GM18502 (cell line): ENCODE data around the gene EML5.
"Not testable (repeated sequence)": the region's sequence is repeated elsewhere in the genome, so short reads cannot be mapped to it uniquely, and the experiment has no call there.

Experiments used
- ATAC-seq: cut with Tn5 transposase; IDR thresholded peaks from one replicate; pipeline ENCODE4 v1.9.1; 2021; ENCODE audit warnings: mild to moderate bottlenecking; ENCODE audit not compliant: unreplicated experiment, poor library complexity

Gene EML5

DNA sequence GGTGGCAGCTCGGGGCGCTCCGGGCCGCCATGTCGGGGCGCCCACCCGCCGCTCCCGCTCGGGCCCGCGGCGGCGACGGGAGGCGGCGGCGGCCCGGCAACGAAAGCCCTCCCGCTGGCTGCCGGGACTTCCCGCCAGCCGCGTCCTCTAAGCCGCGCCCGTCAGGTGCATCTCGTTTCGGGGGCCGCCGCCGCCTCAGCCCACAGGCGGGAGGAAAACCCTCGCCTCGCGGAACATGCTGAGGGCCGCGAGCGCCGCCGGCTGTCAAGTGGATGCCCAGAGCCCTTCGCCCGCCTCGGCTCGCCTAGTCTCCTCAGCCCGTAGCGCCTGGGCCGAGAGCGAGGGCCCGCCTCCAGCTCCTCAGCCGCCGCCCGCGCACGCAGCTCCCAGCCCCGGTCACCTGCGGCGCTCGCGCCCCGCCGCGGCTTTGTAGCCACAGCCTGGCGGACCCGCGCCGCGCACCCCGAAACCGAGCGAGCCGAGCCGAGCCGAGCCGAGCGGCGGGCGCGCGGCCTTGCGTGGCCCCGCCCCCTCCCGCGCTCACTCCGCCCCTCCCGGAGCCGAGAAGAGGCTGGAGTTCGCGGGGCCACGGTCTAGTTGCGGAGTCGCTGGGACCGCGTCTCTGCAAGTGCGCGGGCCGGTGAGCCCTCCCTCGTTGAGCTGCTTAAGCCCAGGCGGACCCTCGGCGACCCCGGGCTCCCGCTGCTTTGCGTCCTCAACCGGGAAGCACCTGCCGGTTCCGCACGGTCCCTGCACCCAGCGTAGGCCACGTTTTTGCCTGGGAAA is at the start of gene EML5:
Gene EML5 (minus strand): TSS at position 481 of the 786 bp plus-strand sequence. CDS start 450 bp downstream, at position 31.
- peak; percentile 94 for ATAC-seq

DNA sequence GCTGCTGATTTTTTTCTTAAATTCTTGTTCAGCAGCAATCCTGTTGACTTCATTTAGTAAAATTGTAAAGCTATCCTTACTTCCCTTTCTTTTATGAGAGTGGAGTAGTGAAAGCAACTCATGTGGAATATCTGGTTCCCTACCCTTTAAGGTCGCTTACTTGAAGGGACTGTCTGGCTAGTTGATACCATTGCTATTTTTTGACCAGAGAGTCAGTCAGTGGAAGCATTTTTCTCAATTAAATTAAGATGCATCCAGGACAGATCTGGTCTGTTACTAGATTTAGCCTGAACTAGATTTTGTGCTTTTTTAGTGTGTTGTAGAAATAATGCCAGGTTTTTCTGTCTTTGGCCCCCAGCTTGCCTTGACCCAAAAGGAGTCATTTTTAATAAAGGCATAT is 49.7 kb upstream of the EML5 start:
- ATAC-seq, result no peak

DNA sequence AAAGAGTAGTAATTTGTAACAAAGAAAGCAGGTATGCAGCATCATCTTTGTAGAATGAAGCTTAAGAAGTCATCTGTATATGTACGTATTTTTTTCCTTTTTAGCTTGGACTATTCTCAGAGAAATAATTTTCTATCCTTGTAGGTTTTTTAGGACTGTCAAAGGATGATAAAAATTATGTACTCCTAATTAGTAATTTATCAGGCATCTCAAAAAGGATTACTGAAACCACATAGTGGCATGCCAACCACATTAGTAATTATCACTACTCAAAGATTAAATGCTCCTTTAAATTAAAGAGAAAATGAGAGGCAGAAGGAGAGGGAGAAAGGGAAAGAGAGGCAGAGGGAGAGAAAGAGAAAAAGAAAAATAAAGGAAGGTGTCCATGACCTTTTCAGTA is 49.0 kb upstream of the EML5 start:
- no peak for ATAC-seq

DNA sequence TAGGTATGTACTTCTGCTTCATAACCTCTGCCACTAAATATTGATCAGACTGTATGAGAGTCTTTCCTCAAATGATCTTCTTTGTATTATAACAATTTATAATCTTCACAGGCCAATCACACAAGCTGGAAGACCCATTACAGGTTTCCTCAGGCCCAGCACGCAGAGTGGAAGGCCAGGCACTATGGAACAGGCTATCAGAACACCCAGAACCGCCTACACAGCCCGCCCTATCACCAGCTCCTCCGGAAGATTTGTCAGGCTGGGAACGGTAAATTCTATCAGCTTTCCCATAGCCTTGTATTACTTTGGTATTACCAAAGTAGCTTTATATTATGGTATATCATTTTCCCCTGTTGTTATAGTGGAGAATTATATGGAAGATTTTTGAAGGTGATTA is 48.2 kb upstream of the EML5 start:
- no peak for ATAC-seq

DNA sequence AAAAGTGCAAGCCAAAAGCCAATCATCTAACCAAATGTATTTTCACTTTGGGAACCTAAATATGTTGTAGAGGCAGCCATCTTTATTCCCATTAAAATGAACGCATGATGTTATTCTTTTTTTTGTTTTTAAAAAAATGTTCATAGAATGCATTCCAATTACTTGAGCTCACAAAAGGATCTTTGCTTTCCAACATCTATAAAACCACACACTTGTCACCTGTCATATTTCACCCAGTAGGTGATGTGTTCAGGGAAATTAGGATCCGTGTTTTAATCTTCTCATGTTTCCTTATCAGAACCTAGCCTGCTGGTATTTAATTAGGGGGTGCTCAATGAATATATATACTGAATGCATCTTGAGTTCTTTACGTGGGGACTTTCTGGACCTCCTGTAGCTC is 45.3 kb upstream of the EML5 start:
- ATAC-seq, result no peak

DNA sequence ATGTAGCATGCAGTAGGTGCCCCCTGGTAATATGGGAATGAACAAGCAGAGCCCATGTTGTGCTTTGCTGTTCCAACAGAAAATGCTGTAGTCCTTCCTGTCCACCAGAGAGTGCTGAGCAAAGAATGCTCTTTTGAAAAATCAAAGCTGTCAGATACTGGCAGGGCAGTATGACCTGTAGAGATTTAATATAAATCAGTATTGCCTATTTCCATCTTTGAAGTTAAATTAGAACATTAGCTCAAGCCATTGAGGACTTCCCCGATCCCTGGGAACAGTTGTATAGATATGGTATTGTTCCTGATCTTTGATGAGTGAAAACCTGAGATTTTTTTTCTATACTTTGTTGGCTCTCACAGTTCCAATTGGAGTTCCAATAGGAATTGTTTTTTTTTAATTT is 44.7 kb upstream of the EML5 start:
- ATAC-seq, result no peak

DNA sequence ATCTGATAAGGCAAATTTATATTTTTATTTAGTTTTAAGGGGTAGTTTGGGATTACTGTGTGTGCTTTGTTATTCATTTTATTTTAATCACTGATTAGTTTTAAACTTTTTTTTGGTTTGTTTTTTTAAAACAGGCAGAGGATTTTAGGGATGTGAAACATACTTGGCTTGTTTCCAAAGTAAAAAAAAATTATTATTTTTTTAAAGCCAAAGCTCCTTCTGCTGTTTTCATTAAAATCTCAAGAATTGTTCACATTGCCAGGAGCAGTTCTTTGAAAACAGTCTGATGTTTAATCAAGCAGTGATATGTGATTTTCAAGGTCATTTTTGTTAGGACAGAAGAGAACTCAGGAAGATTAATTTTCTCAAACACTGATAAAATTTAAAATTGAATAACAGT is 42.9 kb upstream of the EML5 start:
- ATAC-seq, result no peak

DNA sequence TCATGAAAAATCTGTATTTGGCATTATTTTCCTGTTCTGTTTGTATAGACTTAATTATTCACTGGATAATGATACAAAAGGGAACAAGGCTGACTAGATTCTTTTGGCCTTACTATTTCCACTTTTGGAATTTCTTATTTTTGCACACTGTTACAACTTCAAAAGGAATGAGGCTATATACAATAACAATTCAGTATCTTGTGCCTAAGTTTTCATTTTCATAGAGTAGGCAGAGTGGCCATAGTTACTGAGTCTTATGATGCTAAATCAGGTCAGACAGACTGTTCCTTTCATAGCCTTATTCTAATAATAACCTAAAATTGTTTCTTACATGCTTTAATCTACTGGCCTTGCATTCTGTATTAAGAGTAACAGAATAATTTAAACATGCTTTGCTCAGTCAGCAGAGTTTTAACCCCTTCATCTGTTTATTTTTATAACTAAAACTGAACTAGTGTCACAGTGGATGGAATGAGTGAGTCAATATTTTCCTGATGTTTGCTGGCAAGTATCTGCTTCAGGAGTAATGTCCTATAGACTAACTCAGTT is 42.2 kb upstream of the EML5 start:
- no peak for ATAC-seq

DNA sequence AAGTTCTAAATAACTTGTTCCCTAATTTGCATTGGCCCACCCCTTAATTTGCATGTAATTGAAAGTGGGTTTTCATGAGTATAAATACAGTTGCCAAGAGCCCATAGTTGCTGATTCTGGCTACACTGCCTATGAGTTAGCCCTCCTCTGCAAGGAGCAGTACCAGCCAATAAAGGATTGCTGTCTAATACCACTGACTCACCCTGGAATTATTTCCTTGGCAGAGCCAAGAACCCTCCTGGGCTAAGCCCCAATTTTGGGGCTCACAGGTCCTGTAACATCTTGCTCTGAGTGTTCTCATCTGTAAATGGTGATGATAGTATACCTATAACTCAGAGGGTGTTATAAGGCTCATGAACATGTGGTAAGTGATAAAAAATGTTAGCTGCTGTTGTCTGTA is 38.5 kb upstream of the EML5 start:
- ATAC-seq, result no peak

DNA sequence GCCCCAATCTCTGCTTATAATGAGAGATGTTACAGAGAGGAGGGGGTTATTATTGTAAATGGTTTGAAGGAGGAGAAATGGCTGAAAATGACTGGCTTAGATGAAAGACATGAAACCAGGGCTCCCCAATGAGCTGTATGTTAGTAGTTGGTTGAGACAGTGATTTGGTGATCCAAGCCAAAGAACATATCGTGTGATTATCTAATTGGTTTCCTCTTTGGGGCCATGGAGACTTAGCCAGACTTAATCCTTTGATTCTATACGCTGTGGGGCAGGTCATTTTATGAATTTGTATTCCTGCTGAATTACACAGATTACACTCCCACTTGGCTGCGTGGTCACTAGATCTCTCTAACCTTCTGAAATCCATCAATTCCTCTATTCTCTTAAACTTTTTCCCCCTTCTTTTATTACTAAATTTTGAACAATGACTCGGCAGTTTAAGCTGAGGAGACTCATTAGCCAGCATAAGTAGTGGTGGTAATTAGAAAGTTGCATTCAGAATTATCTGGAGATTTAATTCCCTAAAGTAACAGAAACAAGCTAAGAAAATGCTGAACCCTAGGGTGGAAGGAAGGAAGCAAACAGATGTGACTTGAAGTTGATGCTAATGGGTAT is 37.0 kb upstream of the EML5 start:
- ATAC-seq, result no peak

DNA sequence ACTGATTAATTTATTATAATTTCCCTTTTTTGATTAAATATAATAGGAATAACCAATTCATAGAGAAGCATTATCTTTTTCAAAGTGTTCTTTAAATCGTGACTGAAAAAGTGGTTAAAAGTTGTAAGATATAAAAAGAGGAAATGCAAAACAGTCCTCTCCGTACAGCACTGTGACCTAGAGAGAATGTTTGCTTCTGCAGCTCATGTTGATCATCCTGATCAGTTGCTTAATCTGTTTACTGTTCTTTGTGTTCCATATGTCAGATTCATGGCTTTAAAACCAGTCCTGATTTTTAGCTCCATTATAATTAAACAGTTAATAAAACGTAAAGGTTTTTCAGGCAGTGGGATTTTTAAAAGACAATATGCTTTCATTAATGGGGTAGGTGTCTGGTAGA is 36.4 kb upstream of the EML5 start:
- ATAC-seq, result no peak

DNA sequence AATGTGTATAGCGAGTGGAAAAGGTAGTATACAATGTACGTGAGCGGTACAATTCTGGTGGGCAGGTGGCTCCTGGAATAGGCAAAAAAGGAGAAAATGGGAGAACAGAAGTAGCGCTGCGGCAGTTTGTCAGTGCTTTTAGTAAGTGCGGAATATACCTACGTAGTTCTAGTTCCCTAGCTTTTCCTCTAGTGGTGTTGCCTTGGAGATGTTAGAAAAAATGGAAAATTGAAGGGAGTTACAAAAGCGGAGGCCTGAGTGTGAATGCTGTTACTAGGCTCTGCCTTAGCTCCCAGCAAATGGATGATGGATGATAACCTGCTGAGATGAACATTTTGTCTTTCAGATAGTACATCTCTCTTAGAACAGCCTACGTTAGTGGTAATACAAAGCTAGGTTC is 32.8 kb upstream of the EML5 start:
- no peak for ATAC-seq

DNA sequence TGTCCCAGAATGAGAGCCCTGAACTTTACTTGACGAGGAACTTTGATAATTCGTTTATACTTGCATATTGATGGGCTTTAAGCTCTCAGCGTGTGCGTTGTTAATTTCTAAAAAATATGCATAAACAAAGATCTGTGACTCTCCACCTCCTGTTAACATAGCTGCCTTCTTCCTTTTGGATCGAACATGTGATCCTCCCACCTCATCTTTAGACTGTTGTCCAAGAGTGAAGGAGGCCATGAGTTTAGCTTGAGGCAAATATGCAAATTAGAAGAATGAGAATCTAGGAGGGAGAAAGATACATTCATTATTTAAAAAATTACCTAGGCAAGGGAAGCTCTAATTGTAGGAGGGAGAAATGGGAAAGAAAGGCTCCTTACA is 32.3 kb upstream of the EML5 start:
- ATAC-seq, result no peak

DNA sequence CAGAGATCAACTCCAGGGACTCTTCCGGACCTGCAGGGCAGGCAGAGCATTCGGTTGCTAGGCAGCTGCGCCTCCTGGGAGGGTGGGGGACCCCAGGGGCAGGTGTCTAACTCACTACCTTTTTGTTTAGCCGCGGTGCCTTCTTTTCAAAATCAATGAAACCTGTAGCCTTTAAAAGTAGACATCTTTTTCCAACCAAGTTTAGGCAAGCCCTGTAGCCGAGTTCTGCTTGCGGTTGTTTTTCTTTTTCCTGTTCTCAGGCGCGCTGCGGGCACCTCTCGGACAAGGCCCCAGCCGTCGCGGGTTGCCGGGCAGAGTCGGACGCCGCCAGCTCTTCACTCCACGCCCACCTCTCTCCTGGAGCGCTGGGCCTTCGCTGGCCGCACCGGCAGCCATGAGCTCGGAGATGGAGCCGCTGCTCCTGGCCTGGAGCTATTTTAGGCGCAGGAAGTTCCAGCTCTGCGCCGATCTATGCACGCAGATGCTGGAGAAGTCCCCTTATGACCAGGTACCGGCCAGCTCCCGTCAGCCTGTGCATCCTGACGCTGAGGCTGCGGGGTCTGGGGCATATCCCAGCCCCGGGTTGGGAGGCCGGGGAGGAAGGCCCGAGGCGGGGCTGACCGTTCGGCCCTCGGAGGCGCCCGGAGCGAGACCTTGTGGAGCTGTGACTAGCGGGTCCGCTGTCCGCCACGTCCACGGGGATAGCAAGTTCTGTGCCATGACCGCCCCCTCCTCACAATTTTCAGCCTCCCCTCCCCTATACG is 31.7 kb upstream of the EML5 start, which contains the start of gene TTC8:
Gene TTC8 (plus strand): TSS at position 338 of the 764 bp plus-strand sequence. CDS start 57 bp downstream, at position 395.
- ATAC-seq, result peak; percentile 99

DNA sequence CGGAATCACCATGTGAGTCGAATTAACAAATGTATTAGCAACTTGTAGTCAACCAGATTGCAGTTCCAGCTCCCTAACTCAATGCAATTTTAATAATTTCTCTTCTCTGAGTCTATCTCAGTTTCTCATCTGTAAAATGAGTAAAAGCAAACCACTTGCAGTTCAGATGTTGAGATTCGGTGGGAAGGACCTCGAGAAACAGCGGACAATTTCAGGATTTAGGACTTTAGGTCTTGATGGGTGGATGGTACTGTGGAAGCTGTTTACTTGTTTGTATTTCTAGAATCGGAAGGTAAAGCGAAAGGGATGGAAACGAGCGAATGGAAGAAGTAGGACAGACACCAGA is 31.2 kb upstream of the EML5 start:
- peak; percentile 20 for ATAC-seq

DNA sequence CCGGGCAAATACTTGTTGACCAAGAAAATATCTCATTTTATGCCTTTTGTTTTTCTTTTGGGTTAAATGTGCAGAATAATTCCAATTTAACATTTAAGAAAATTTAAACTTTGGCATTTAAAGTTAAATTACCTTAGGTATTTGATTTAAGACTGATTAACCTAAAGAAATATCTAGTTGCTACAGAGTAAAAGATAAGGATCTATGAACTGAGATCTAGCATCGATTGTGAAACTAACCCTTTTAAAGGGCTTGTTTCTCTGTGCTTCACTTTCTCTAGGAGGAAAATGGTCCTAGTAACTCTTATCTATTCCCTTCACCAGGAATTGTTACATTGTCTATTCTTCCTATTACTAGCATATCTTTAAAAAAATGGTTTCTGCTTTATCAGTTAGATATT is 29.1 kb upstream of the EML5 start:
- no peak for ATAC-seq

DNA sequence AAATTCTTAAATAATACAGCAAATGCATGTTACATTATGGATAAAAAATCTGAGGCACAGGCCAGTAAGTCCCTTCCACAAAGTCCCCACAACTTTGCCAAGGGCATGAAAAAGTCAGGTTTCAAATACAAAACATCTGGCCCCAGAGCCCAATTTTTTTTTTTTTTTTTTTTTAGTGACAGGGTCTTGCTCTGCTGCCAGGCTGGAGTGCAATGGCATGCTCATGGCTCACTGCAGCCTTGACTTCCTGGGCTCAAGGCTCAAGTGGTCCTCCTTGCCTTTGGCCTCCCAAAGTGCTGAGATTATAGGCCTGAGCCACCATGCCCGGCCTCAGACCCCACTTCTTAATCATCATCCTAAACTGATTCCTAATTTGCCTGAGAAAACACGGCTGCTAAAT is 28.6 kb upstream of the EML5 start:
- no peak for ATAC-seq

DNA sequence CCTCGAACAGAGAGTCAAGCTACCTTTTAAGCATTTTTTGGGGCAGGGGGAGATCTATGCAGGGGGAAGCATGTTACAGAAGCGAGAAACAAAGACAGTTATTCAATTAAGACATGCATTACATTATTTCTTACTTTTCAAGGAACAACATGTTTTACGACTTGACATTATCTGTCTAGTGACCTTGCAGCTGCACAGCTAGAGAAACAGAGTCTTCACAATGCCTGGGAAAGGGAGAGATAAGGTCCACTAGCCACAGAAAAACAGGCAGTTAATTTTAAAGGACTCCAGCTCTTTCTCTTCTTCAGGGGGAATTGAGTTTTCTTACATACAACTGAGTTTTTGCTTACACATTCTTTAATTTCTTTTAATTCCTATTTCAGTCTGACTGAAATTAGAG is 26.9 kb upstream of the EML5 start:
- not testable (repeated sequence) for ATAC-seq

DNA sequence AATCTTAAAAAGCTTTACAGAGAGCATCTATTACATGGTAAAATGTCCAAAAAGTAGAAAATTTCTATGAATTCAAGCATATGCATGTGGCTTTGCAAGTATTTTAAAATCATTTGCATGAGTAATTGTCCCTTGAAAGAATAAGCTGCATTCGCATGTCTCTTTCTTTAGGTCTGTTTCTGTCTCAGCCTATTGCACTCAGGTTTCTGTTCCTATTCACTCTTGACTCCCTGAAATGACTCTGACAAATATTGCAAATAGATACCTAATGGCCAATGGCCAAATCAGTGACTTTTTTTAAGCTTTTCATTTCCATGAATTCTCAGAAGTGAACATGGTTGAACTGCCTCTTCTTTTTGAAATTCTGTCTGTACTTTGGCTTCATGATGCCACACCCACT is 25.3 kb upstream of the EML5 start:
- ATAC-seq, result peak; percentile 66

DNA sequence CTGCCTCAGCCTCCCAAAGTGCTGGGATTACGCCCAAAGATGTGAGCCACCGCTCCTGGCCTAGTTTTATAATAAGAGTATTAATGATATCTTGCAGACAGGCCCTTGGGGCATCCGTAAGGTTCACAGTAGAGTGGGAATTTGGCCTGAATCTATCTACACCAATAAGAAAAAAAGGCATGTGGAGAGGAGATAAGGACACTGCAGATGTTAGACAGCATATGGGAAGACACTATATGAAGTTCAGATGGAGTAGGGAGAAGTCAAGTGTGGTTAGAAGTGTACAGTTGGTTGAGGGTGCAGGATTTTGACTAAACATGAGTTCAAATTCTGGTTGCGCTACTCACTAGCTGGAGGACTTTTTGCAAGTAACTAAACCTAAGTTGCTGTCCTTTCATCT is 23.2 kb upstream of the EML5 start:
- ATAC-seq, result no peak

DNA sequence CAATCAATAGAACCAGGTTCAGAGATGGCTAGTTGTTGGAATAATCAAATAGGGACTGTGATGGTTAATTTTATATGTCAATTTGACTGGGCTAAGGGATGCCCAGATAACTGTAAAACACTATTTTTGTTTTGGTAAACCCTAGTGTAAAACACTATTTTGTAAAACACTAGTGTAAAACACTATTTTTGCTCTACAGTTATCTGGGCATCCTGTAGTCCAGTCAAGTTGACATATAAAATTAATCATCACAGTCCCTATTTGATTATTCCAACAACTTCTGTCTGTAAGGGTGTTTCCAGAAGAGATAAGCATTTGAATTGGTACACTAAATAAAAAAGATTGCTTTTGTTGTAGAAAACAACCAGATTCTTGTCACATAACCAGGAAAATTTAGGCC is 15.6 kb upstream of the EML5 start:
- ATAC-seq, result no peak
